SK-N-MC (cell line): ENCODE results near the gene LRRC32.
"Not testable (repeated sequence)": the region's sequence is repeated elsewhere in the genome, so short reads cannot be mapped to it uniquely, and the experiment has no call there.

ENCODE experiments used
- DNase-seq: peaks from one replicate; pipeline ENCODE4 v3.0.0-alpha.2; 2011; ENCODE audit warnings: low read depth, low spot score
- H3K27ac ChIP-seq: fragments of 200-600 bp; sonication (generic); 2 replicates; pipeline ENCODE4 v1.5.1; 2016; ENCODE audit warnings: mixed run types
- H3K36me3 ChIP-seq: fragments of 200-600 bp; sonication (generic); 2 replicates; pipeline ENCODE4 v1.6.1; 2017; ENCODE audit warnings: antibody characterized with exemption, low read length, mixed read lengths; ENCODE audit not compliant: insufficient read depth
- H3K4me3 ChIP-seq: fragments of 200-600 bp; sonication (generic); 2 replicates; pipeline ENCODE4 v1.5.1; 2016
- H3K9ac ChIP-seq: fragments of 200-600 bp; sonication (generic); 2 replicates; pipeline ENCODE4 v1.8.0; 2017; ENCODE audit warnings: mixed run types, mixed read lengths; ENCODE audit not compliant: insufficient read length
- H3K9me3 ChIP-seq: fragments of 200-600 bp; sonication (generic); 2 replicates; pipeline ENCODE4 v1.6.1; 2017; ENCODE audit warnings: low read depth, mild to moderate bottlenecking, antibody characterized with exemption, low read length, moderate library complexity, mixed read lengths
- EZH2 ChIP-seq: fragments of 200-600 bp; sonication (generic); IDR thresholded peaks from one replicate; pipeline ENCODE4 v1.6.1; 2017; ENCODE audit warnings: antibody characterized with exemption
- FOXP2 ChIP-seq: optimal IDR thresholded peaks from 2 replicates; pipeline ENCODE3; 2011; ENCODE audit warnings: mild to moderate bottlenecking, moderate library complexity; ENCODE audit not compliant: insufficient read depth; ENCODE audit errors: extremely low read length, control extremely low read depth
- POLR2AphosphoS5 ChIP-seq: IDR thresholded peaks from 2 replicates; pipeline ENCODE4 v1.6.1; 2012; ENCODE audit warnings: mild to moderate bottlenecking, low read depth, low read length, borderline replicate concordance

LRRC32 gene

DNA sequence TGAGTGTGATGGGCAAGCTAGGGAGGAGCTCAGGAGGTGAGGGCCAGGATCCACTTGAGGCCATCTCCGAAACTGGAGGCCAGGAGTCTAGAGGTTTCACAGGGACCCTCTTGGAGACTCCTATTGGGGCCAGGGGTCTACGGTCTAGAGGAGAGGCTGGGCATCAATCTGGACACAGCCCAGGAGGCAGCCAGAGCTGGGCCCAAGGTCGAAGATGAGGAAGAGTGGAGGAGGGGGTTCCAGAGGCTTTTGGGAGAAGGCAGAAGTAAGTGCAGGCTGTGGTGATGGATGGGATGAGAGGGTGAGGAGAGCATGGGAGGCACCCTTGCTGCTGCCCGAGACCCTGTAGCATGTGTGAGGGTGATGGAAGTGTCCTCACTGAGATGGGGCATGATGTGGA is 56.6 kb downstream of the LRRC32 start:
- no peak for DNase-seq
- no peaks in the 10 kb centered on the region for H3K36me3 ChIP-seq
- no peaks in the 10 kb centered on the region for H3K9me3 ChIP-seq
- no peak overlapping the region for H3K9ac ChIP-seq
- TF ChIP-seq EZH2 = no peak
- TF ChIP-seq FOXP2 = no peak
- TF ChIP-seq POLR2AphosphoS5 = no peak
- no peak overlapping the region for H3K27ac ChIP-seq
- no peak overlapping the region for H3K4me3 ChIP-seq

DNA sequence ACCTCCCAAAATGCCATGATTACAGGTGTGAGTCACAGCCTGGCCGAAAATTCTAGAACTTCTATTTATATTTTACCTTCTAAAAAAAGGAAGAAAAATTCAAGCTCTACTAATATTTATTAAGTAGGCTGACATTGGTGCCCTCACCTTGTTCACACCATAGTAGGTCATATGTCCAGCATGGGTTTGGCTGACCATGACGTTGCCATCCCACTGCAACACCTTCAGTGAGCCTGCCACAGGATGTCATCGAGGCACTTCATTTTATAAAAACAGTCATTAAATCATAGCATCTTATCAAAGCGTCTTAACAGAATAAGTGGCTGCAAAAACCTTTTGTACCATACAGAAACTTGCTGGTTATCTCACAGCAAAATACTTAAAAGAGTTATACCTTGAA is 58.3 kb downstream of the LRRC32 start:
- Histone ChIP-seq H3K4me3 (no peak overlapping the region), H3K36me3 (no peaks in the 10 kb centered on the region), H3K9me3 (no peaks in the 10 kb centered on the region), H3K27ac (no peak overlapping the region), H3K9ac (no peak overlapping the region)
- no peak for DNase-seq
- TF ChIP-seq FOXP2 = no peak
- TF ChIP-seq EZH2 = no peak
- TF ChIP-seq POLR2AphosphoS5 = no peak

DNA sequence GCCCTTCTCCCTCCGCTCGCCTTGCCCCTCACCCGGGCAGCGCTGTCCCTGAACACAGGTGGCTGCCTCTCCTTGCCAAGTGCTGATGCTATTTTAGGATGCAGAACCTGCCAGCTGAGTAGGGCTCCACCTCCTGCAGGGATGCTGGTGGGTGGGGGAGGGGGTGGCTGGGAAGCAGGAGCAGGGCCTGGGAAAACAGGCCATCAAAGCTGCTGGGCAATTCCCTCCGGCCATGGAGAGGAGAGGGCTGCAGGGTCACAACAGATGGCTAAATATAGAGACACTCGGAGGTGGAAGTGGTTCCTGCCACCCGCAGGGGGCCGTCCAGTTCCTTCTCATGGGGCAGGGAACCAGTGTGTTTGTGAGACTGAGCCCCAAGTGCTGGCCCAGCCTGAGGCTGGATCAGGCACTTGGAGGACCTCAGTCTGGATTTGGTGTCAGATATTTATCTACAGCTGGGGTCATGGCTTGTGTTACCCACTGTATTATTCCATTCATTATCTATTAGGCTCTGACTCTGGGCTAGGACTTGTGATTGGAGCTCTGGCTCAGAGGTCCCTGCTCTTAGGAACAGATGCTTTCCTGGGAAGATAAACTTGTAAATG is 59.6 kb downstream of the LRRC32 start:
- no peaks in the 10 kb centered on the region for H3K9me3 ChIP-seq
- no peaks in the 10 kb centered on the region for H3K36me3 ChIP-seq
- H3K27ac ChIP-seq = no peak overlapping the region
- H3K4me3 ChIP-seq = no peak overlapping the region
- no peak for DNase-seq
- no peak overlapping the region for H3K9ac ChIP-seq
- no peak for TF ChIP-seq FOXP2
- TF ChIP-seq POLR2AphosphoS5 = no peak
- no peak for TF ChIP-seq EZH2

DNA sequence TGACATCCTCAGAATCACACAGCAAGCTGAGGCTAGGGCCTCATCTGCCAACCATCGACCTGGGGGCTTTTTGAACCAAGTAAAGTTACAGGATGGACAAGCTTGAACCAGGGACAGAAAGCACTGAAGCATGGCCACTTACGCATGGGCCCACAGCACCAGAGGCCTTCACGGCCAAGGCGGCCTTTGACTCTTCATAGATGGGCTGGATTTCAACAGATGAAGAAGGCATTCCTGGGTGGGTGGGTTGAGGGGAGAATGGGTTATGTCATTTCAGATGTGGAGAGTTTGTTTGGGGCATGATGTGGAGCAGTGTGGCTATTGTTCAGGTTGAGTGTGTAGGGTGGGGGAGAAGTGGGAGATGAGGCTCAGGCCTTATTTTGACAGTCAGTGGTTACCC is 60.2 kb downstream of the LRRC32 start:
- no peaks in the 10 kb centered on the region for H3K36me3 ChIP-seq
- no peak overlapping the region for H3K27ac ChIP-seq
- no peak overlapping the region for H3K9ac ChIP-seq
- no peak for DNase-seq
- no peak overlapping the region for H3K4me3 ChIP-seq
- no peaks in the 10 kb centered on the region for H3K9me3 ChIP-seq
- TF ChIP-seq FOXP2 (no peak), POLR2AphosphoS5 (no peak), EZH2 (no peak)

DNA sequence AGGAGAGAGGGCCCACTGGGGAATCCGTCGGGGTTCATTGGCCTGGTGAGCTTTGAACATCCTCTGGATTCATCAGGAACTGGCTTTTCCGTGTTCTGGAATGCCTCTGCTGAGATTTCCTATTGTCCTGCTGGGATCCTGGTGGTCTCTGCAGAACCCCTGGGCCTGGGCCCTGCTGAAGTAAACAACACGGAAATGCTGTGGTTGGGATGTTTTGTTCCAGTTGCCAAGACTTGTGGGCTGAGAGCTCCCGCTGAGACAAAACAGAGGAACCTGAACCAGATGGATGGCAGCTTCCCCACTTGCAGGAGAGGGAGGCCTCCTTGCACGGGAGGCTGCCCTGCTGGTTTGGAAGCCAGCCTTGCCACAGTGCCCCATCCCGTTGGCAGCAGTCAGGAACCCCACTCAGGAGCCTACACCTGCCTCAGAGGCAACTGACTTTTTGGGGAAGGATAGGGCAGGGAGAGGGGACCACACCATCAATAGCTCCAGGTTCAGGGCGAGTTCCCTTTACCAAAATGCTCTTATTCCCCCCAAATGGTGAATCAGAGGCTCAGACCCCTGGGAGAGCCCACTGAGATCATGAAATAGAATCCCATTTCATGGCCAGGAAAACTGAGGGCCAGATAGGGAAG is 60.7 kb downstream of the LRRC32 start:
- DNase-seq = no peak
- TF ChIP-seq EZH2 (no peak), POLR2AphosphoS5 (no peak), FOXP2 (no peak)
- no peaks in the 10 kb centered on the region for H3K36me3 ChIP-seq
- no peaks in the 10 kb centered on the region for H3K9me3 ChIP-seq
- H3K4me3 ChIP-seq = no peak overlapping the region
- no peak overlapping the region for H3K9ac ChIP-seq
- no peak overlapping the region for H3K27ac ChIP-seq

DNA sequence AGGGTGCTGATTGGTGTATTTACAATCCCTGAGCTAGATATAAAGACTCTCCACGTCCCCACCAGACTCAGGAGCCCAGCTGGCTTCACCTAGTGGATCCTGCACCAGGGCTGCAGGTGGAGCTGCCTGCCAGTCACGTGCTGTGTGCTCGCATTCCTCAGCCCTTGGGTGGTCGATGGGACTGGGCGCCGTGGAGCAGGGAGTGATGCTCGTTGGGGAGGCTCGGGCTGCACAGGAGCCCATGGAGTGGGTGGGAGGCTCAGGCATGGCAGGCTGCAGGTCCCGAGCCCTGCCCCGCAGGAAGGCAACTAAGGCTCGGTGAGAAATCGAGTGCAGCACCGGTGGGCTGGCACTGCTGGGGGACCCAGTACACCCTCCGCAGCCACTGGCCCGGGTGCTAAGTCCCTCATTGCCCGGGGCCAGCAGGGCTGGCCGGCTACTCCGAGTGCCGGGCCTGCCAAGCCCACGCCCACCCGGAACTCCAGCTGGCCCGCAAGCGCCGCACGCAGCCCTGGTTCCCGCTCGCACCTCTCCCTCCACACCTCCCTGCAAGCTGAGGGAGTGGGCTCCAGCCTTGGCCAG is 61.6 kb downstream of the LRRC32 start:
- H3K9ac ChIP-seq, H3K9me3 ChIP-seq, H3K36me3 ChIP-seq, DNase-seq, H3K4me3 ChIP-seq, H3K27ac ChIP-seq: not testable (repeated sequence)

DNA sequence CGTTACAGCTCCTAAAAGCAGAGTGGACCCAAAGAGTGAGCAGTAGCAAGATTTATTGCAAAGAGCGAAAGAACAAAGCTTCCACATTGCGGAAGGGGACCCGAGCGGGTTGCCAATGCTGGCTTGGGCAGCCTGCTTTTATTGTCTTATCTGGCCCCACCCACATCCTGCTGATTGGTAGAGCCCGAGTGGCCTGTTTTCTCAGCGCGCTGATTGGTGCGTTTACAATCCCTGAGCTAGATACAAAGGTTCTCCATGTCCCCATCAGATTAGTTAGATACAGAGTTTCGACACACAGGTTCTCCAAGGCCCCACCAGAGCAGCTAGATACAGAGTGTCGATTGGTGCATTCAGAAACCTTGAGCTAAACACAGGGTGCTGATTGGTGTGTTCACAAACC is 62.3 kb downstream of the LRRC32 start:
- H3K9me3 ChIP-seq, H3K36me3 ChIP-seq, DNase-seq, H3K4me3 ChIP-seq, H3K27ac ChIP-seq, H3K9ac ChIP-seq: not testable (repeated sequence)
